T-helper 1 cell (primary cell): ENCODE results near the gene KRT33A.
"Not testable (repeated sequence)": the region's sequence is repeated elsewhere in the genome, so short reads cannot be mapped to it uniquely, and the experiment has no call there.

Experiments
- DNase-seq, 5 donors: peaks; one replicate each; pipeline ENCODE4 v3.0.0-alpha.2; 2012 to 2020

The KRT33A gene

GRCh38 chr17:41360296-41360995 is 9.8 kb upstream of the KRT33A start:
- DNase-seq = no peak

GRCh38 chr17:41354536-41354935 is 3.9 kb upstream of the KRT33A start:
- DNase-seq = no peak

GRCh38 chr17:41352597-41353366 is 2.2 kb upstream of the KRT33A start:
- no peak for DNase-seq

GRCh38 chr17:41351177-41351576 is 549 bp upstream of the KRT33A start:
- no peak for DNase-seq

GRCh38 chr17:41347869-41348760 is 2.5 kb downstream of the KRT33A start:
- no peak for DNase-seq

- DNase-seq = not testable (repeated sequence)
Measured at GRCh38 chr17:41346421-41346820, 4.2 kb downstream of the KRT33A start.

GRCh38 chr17:41345992-41346391 is 4.6 kb downstream of the KRT33A start:
- DNase-seq = no peak

GRCh38 chr17:41343029-41343428 is 7.6 kb downstream of the KRT33A start:
- DNase-seq = no peak

- peak in 3 of 5 donors; percentile 39 to 75 (median 48) for DNase-seq
Measured at GRCh38 chr17:41340934-41341861, 9.4 kb downstream of the KRT33A start.

GRCh38 chr17:41340494-41340893 is 10.1 kb downstream of the KRT33A start:
- no peak for DNase-seq

GRCh38 chr17:41339571-41340172 is 11.0 kb downstream of the KRT33A start:
- no peak for DNase-seq

- peak in 4 of 5 donors; percentile 35 to 70 (median 42) for DNase-seq
Measured at GRCh38 chr17:41338961-41339485, 11.6 kb downstream of the KRT33A start.

- DNase-seq = no peak
Measured at GRCh38 chr17:41335747-41336146, 14.9 kb downstream of the KRT33A start.

GRCh38 chr17:41334385-41335305 is 16.0 kb downstream of the KRT33A start:
- no peak for DNase-seq

GRCh38 chr17:41333836-41334235 is 16.8 kb downstream of the KRT33A start:
- no peak for DNase-seq

- DNase-seq = no peak
Measured at GRCh38 chr17:41333098-41333497, 17.5 kb downstream of the KRT33A start.

- no peak for DNase-seq
Measured at GRCh38 chr17:41332239-41332638, 18.4 kb downstream of the KRT33A start.

GRCh38 chr17:41331606-41332005 is 19.0 kb downstream of the KRT33A start:
- no peak for DNase-seq

- no peak for DNase-seq
Measured at GRCh38 chr17:41329279-41329948, 21.2 kb downstream of the KRT33A start.

GRCh38 chr17:41328207-41328606 is 22.4 kb downstream of the KRT33A start:
- DNase-seq = no peak
